ENCODE results near the gene GFRA1.

GFRA1 gene

GRCh38 chr10:116094356-116094755 lies 178.7 kb downstream of the GFRA1 start:
- H3K27ac ChIP-seq (ENCODE audit: low read length): no peak overlapping the region
- H3K36me3 ChIP-seq (ENCODE audit: control insufficient read depth in 1 of 2, insufficient read depth in 2 of 2, low read length in 2 of 2): no peaks in the 10 kb centered on the region
- peaks cover 0 to 19% of the 10 kb centered on the region in 2 donors for H3K4me1 ChIP-seq (ENCODE audit: control insufficient read depth in 1 of 2, insufficient read depth in 2 of 2, low read length in 2 of 2)
- H3K27me3 ChIP-seq (ENCODE audit: low read depth, low read length): no peaks in the 10 kb centered on the region
- H3K9me3 ChIP-seq (ENCODE audit: control insufficient read depth in 1 of 2, low read length in 2 of 2): no peaks in the 10 kb centered on the region
- H3K4me3 ChIP-seq (ENCODE audit: low read depth in 1 of 2, low read length in 2 of 2): no peak overlapping the region

GRCh38 chr10:116093031-116093430 lies 180.0 kb downstream of the GFRA1 start:
- H3K36me3 ChIP-seq (ENCODE audit: control insufficient read depth in 1 of 2, insufficient read depth in 2 of 2, low read length in 2 of 2): no peaks in the 10 kb centered on the region
- H3K27ac ChIP-seq (ENCODE audit: low read length): no peak overlapping the region
- no peak overlapping the region for H3K4me3 ChIP-seq (ENCODE audit: low read depth in 1 of 2, low read length in 2 of 2)
- H3K4me1 ChIP-seq (ENCODE audit: control insufficient read depth in 1 of 2, insufficient read depth in 2 of 2, low read length in 2 of 2): peaks cover 0 to 10% of the 10 kb centered on the region in 2 donors
- no peaks in the 10 kb centered on the region for H3K9me3 ChIP-seq (ENCODE audit: control insufficient read depth in 1 of 2, low read length in 2 of 2)
- no peaks in the 10 kb centered on the region for H3K27me3 ChIP-seq (ENCODE audit: low read depth, low read length)

- no peak overlapping the region for H3K4me3 ChIP-seq (ENCODE audit: low read depth in 1 of 2, low read length in 2 of 2)
- no peaks in the 10 kb centered on the region for H3K27me3 ChIP-seq (ENCODE audit: low read depth, low read length)
- H3K36me3 ChIP-seq (ENCODE audit: control insufficient read depth in 1 of 2, insufficient read depth in 2 of 2, low read length in 2 of 2): no peaks in the 10 kb centered on the region
- no peak overlapping the region for H3K27ac ChIP-seq (ENCODE audit: low read length)
- no peaks in the 10 kb centered on the region for H3K9me3 ChIP-seq (ENCODE audit: control insufficient read depth in 1 of 2, low read length in 2 of 2)
- peaks cover 0 to 7% of the 10 kb centered on the region in 2 donors for H3K4me1 ChIP-seq (ENCODE audit: control insufficient read depth in 1 of 2, insufficient read depth in 2 of 2, low read length in 2 of 2)
Measured at GRCh38 chr10:116088985-116089384, 184.0 kb downstream of the GFRA1 start.

- Histone ChIP-seq H3K4me3 (ENCODE audit: low read depth in 1 of 2, low read length in 2 of 2) (no peak overlapping the region), H3K4me1 (ENCODE audit: control insufficient read depth in 1 of 2, insufficient read depth in 2 of 2, low read length in 2 of 2) (peaks cover 0 to 7% of the 10 kb centered on the region in 2 donors), H3K36me3 (ENCODE audit: control insufficient read depth in 1 of 2, insufficient read depth in 2 of 2, low read length in 2 of 2) (no peaks in the 10 kb centered on the region), H3K9me3 (ENCODE audit: control insufficient read depth in 1 of 2, low read length in 2 of 2) (no peaks in the 10 kb centered on the region), H3K27ac (ENCODE audit: low read length) (no peak overlapping the region), H3K27me3 (ENCODE audit: low read depth, low read length) (no peaks in the 10 kb centered on the region)
Measured at GRCh38 chr10:116085323-116085722, 187.7 kb downstream of the GFRA1 start.

GRCh38 chr10:116084161-116084560 lies 188.8 kb downstream of the GFRA1 start:
- Histone ChIP-seq H3K4me1 (ENCODE audit: control insufficient read depth in 1 of 2, insufficient read depth in 2 of 2, low read length in 2 of 2) (peaks cover 0 to 7% of the 10 kb centered on the region in 2 donors), H3K27ac (ENCODE audit: low read length) (no peak overlapping the region), H3K4me3 (ENCODE audit: low read depth in 1 of 2, low read length in 2 of 2) (no peak overlapping the region), H3K9me3 (ENCODE audit: control insufficient read depth in 1 of 2, low read length in 2 of 2) (no peaks in the 10 kb centered on the region), H3K36me3 (ENCODE audit: control insufficient read depth in 1 of 2, insufficient read depth in 2 of 2, low read length in 2 of 2) (no peaks in the 10 kb centered on the region), H3K27me3 (ENCODE audit: low read depth, low read length) (no peaks in the 10 kb centered on the region)

- no peaks in the 10 kb centered on the region for H3K27me3 ChIP-seq (ENCODE audit: low read depth, low read length)
- no peak overlapping the region for H3K4me3 ChIP-seq (ENCODE audit: low read depth in 1 of 2, low read length in 2 of 2)
- peaks cover 0 to 7% of the 10 kb centered on the region in 2 donors for H3K4me1 ChIP-seq (ENCODE audit: control insufficient read depth in 1 of 2, insufficient read depth in 2 of 2, low read length in 2 of 2)
- H3K36me3 ChIP-seq (ENCODE audit: control insufficient read depth in 1 of 2, insufficient read depth in 2 of 2, low read length in 2 of 2): no peaks in the 10 kb centered on the region
- no peaks in the 10 kb centered on the region for H3K9me3 ChIP-seq (ENCODE audit: control insufficient read depth in 1 of 2, low read length in 2 of 2)
- no peak overlapping the region for H3K27ac ChIP-seq (ENCODE audit: low read length)
Measured at GRCh38 chr10:116083226-116083762, 189.7 kb downstream of the GFRA1 start.

- Histone ChIP-seq H3K27me3 (ENCODE audit: low read depth, low read length) (no peaks in the 10 kb centered on the region), H3K9me3 (ENCODE audit: control insufficient read depth in 1 of 2, low read length in 2 of 2) (no peaks in the 10 kb centered on the region), H3K27ac (ENCODE audit: low read length) (no peak overlapping the region), H3K4me3 (ENCODE audit: low read depth in 1 of 2, low read length in 2 of 2) (no peak overlapping the region), H3K4me1 (ENCODE audit: control insufficient read depth in 1 of 2, insufficient read depth in 2 of 2, low read length in 2 of 2) (peaks cover 0 to 7% of the 10 kb centered on the region in 2 donors), H3K36me3 (ENCODE audit: control insufficient read depth in 1 of 2, insufficient read depth in 2 of 2, low read length in 2 of 2) (no peaks in the 10 kb centered on the region)
Measured at GRCh38 chr10:116082762-116083161, 190.2 kb downstream of the GFRA1 start.

- Histone ChIP-seq H3K9me3 (ENCODE audit: control insufficient read depth in 1 of 2, low read length in 2 of 2) (no peaks in the 10 kb centered on the region), H3K36me3 (ENCODE audit: control insufficient read depth in 1 of 2, insufficient read depth in 2 of 2, low read length in 2 of 2) (no peaks in the 10 kb centered on the region), H3K4me1 (ENCODE audit: control insufficient read depth in 1 of 2, insufficient read depth in 2 of 2, low read length in 2 of 2) (peaks cover 0 to 7% of the 10 kb centered on the region in 2 donors), H3K4me3 (ENCODE audit: low read depth in 1 of 2, low read length in 2 of 2) (no peak overlapping the region), H3K27me3 (ENCODE audit: low read depth, low read length) (no peaks in the 10 kb centered on the region), H3K27ac (ENCODE audit: low read length) (no peak overlapping the region)
Measured at GRCh38 chr10:116082206-116082605, 190.8 kb downstream of the GFRA1 start.

GRCh38 chr10:116080553-116080952 lies 192.5 kb downstream of the GFRA1 start:
- H3K36me3 ChIP-seq (ENCODE audit: control insufficient read depth in 1 of 2, insufficient read depth in 2 of 2, low read length in 2 of 2): no peaks in the 10 kb centered on the region
- no peak overlapping the region for H3K27ac ChIP-seq (ENCODE audit: low read length)
- H3K9me3 ChIP-seq (ENCODE audit: control insufficient read depth in 1 of 2, low read length in 2 of 2): no peaks in the 10 kb centered on the region

GRCh38 chr10:116079355-116079754 lies 193.7 kb downstream of the GFRA1 start:
- Histone ChIP-seq H3K36me3 (ENCODE audit: control insufficient read depth in 1 of 2, insufficient read depth in 2 of 2, low read length in 2 of 2) (no peaks in the 10 kb centered on the region), H3K27me3 (ENCODE audit: low read depth, low read length) (no peaks in the 10 kb centered on the region), H3K4me1 (ENCODE audit: control insufficient read depth in 1 of 2, insufficient read depth in 2 of 2, low read length in 2 of 2) (peaks cover 0 to 2% of the 10 kb centered on the region in 2 donors), H3K27ac (ENCODE audit: low read length) (no peak overlapping the region), H3K4me3 (ENCODE audit: low read depth in 1 of 2, low read length in 2 of 2) (no peak overlapping the region), H3K9me3 (ENCODE audit: control insufficient read depth in 1 of 2, low read length in 2 of 2) (no peaks in the 10 kb centered on the region)

More at GRCh38 chr10:116080553-116080952, 192.5 kb downstream of the GFRA1 start:
- Histone ChIP-seq H3K4me1 (ENCODE audit: control insufficient read depth in 1 of 2, insufficient read depth in 2 of 2, low read length in 2 of 2) (no peaks in the 10 kb centered on the region), H3K27me3 (ENCODE audit: low read depth, low read length) (no peaks in the 10 kb centered on the region), H3K4me3 (ENCODE audit: low read depth in 1 of 2, low read length in 2 of 2) (no peak overlapping the region)

- H3K27me3 ChIP-seq (ENCODE audit: low read depth, low read length): no peaks in the 10 kb centered on the region
- H3K4me1 ChIP-seq (ENCODE audit: control insufficient read depth in 1 of 2, insufficient read depth in 2 of 2, low read length in 2 of 2): peaks cover 0 to 15% of the 10 kb centered on the region in 2 donors
- no peak overlapping the region for H3K4me3 ChIP-seq (ENCODE audit: low read depth in 1 of 2, low read length in 2 of 2)
- no peak overlapping the region for H3K27ac ChIP-seq (ENCODE audit: low read length)
- H3K9me3 ChIP-seq (ENCODE audit: control insufficient read depth in 1 of 2, low read length in 2 of 2): no peaks in the 10 kb centered on the region
- no peaks in the 10 kb centered on the region for H3K36me3 ChIP-seq (ENCODE audit: control insufficient read depth in 1 of 2, insufficient read depth in 2 of 2, low read length in 2 of 2)
Measured at GRCh38 chr10:116076621-116077020, 196.4 kb downstream of the GFRA1 start.

GRCh38 chr10:116073510-116073909 lies 199.5 kb downstream of the GFRA1 start:
- Histone ChIP-seq H3K27me3 (ENCODE audit: low read depth, low read length) (no peaks in the 10 kb centered on the region), H3K27ac (ENCODE audit: low read length) (no peak overlapping the region), H3K4me3 (ENCODE audit: low read depth in 1 of 2, low read length in 2 of 2) (no peak overlapping the region), H3K4me1 (ENCODE audit: control insufficient read depth in 1 of 2, insufficient read depth in 2 of 2, low read length in 2 of 2) (peaks cover 0 to 39% of the 10 kb centered on the region in 2 donors), H3K36me3 (ENCODE audit: control insufficient read depth in 1 of 2, insufficient read depth in 2 of 2, low read length in 2 of 2) (no peaks in the 10 kb centered on the region), H3K9me3 (ENCODE audit: control insufficient read depth in 1 of 2, low read length in 2 of 2) (no peaks in the 10 kb centered on the region)

All from muscle layer of duodenum (tissue), 2 donors.